HepG2 (cell line): ENCODE data around the gene PRKCZ. TPM values are rescaled to one million over a fixed set of nuclear protein-coding genes. Genes with fewer than 3 reads are reported as not detected.
A peak's percentile ranks its signal among the peaks of the same experiment; 100 is the strongest.

ENCODE experiments used
- ARID2 ChIP-seq: sonication (generic); formaldehyde crosslinking; IDR thresholded peaks from 2 replicates; pipeline ENCODE4 v1.8.1; 2022; ENCODE audit warnings: mild to moderate bottlenecking, missing genetic modification reagents, borderline replicate concordance
- ARNT2 ChIP-seq: sonication (generic); formaldehyde crosslinking; IDR thresholded peaks from 2 replicates; pipeline ENCODE4 v1.8.0; 2022; ENCODE audit warnings: mild to moderate bottlenecking, low read depth, missing genetic modification reagents, moderate library complexity
- CERS6 ChIP-seq: sonication (generic); formaldehyde crosslinking; IDR thresholded peaks from 2 replicates; pipeline ENCODE4 v1.5.0; 2020; ENCODE audit warnings: missing genetic modification reagents
- CREB3 ChIP-seq: sonication (generic); formaldehyde crosslinking; IDR thresholded peaks from 2 replicates; pipeline ENCODE4 v1.5.0; 2020; ENCODE audit warnings: missing genetic modification reagents
- FOSL2 ChIP-seq: sonication (generic); formaldehyde crosslinking; IDR thresholded peaks from 2 replicates; pipeline ENCODE4 v1.4.0; 2020; ENCODE audit warnings: missing genetic modification reagents
- GTF2F1 ChIP-seq: fragments of 150-350 bp; IDR thresholded peaks from 2 replicates; pipeline ENCODE4 v1.6.1; 2014; ENCODE audit warnings: low read length
- KDM3A ChIP-seq: IDR thresholded peaks from 2 replicates; pipeline ENCODE4 v1.6.1; 2018; ENCODE audit warnings: low read depth, missing compliant biosample characterization
- MAF1 ChIP-seq: sonication (generic); formaldehyde crosslinking; IDR thresholded peaks from 2 replicates; pipeline ENCODE4 v1.5.0; 2020; ENCODE audit warnings: missing genetic modification reagents, borderline replicate concordance
- MAFG ChIP-seq: sonication (generic); formaldehyde crosslinking; IDR thresholded peaks from 2 replicates; pipeline ENCODE4 v1.5.1; 2020; ENCODE audit warnings: mild to moderate bottlenecking, missing genetic modification reagents
- NFE2L2 ChIP-seq: fragments of 150-350 bp; IDR thresholded peaks from 2 replicates; pipeline ENCODE4 v1.6.1; 2014; ENCODE audit warnings: low read length
- RARG ChIP-seq: sonication (generic); formaldehyde crosslinking; IDR thresholded peaks from 2 replicates; pipeline ENCODE4 v1.4.0; 2020; ENCODE audit warnings: low read depth, mild to moderate bottlenecking, missing genetic modification reagents
- SNAI1 ChIP-seq: sonication (generic); formaldehyde crosslinking; IDR thresholded peaks from 2 replicates; pipeline ENCODE4 v1.5.0; 2020; ENCODE audit warnings: mild to moderate bottlenecking, missing genetic modification reagents, borderline replicate concordance
- SNAPC5 ChIP-seq: sonication (generic); formaldehyde crosslinking; IDR thresholded peaks from 2 replicates; pipeline ENCODE4 v1.8.1; 2023; ENCODE audit warnings: mild to moderate bottlenecking, missing genetic modification reagents, borderline replicate concordance
- SP1 ChIP-seq, 2 experiments: fragments of 450-650 bp in 1 of 2; sonication (generic) in 1 of 2; formaldehyde crosslinking in 1 of 2; IDR thresholded peaks; 2 replicates each; pipeline versions ENCODE4 v1.4.0 to v1.6.1; 2016 to 2020; ENCODE audit warnings: missing genetic modification reagents in 1 of 2
- TBL1XR1 ChIP-seq: fragments of 150-350 bp; IDR thresholded peaks from 2 replicates; pipeline ENCODE4 v1.6.1; 2014; ENCODE audit warnings: borderline replicate concordance, low read length; ENCODE audit not compliant: partially characterized antibody
- TCF7 ChIP-seq: sonication (generic); IDR thresholded peaks from 2 replicates; pipeline ENCODE4 v1.6.1; 2016; ENCODE audit warnings: antibody characterized with exemption, low read depth
- U2AF1 ChIP-seq: fragments of 200-400 bp; formaldehyde crosslinking; optimal IDR thresholded peaks from 2 replicates; pipeline ENCODE3; 2017; ENCODE audit warnings: mild to moderate bottlenecking, low read depth, low read length
- YEATS4 ChIP-seq: sonication (generic); formaldehyde crosslinking; IDR thresholded peaks from 2 replicates; pipeline ENCODE4 v1.4.0; 2020; ENCODE audit warnings: missing genetic modification reagents, borderline replicate concordance
- ZBED4 ChIP-seq: sonication (generic); formaldehyde crosslinking; IDR thresholded peaks from 2 replicates; pipeline ENCODE4 v1.4.0; 2020; ENCODE audit warnings: missing genetic modification reagents, borderline replicate concordance
- ZFP1 ChIP-seq: IDR thresholded peaks from 2 replicates; pipeline ENCODE4 v1.6.1; 2016
- ZNF251 ChIP-seq: sonication (generic); formaldehyde crosslinking; IDR thresholded peaks from 2 replicates; pipeline ENCODE4 v1.9.0; 2021; ENCODE audit warnings: mild to moderate bottlenecking, missing genetic modification reagents
- ZNF3 ChIP-seq: IDR thresholded peaks from 2 replicates; pipeline ENCODE4 v1.7.0; 2017; ENCODE audit warnings: inconsistent platforms
- ZNF30 ChIP-seq: sonication (generic); formaldehyde crosslinking; IDR thresholded peaks from 2 replicates; pipeline ENCODE4 v1.5.0; 2020; ENCODE audit warnings: mild to moderate bottlenecking, missing genetic modification reagents
- ZNF446 ChIP-seq: sonication (generic); formaldehyde crosslinking; IDR thresholded peaks from 2 replicates; pipeline ENCODE4 v1.5.0; 2020; ENCODE audit warnings: mild to moderate bottlenecking, missing genetic modification reagents
- ZNF556 ChIP-seq: sonication (generic); formaldehyde crosslinking; IDR thresholded peaks from 2 replicates; pipeline ENCODE4 v1.4.0; 2020; ENCODE audit warnings: mild to moderate bottlenecking, missing genetic modification reagents, borderline replicate concordance
- ZNF564 ChIP-seq: sonication (generic); formaldehyde crosslinking; IDR thresholded peaks from 2 replicates; pipeline ENCODE4 v1.8.1; 2023; ENCODE audit warnings: mild to moderate bottlenecking, missing genetic modification reagents
- ZNF891 ChIP-seq: sonication (generic); formaldehyde crosslinking; IDR thresholded peaks from 2 replicates; pipeline ENCODE4 v1.5.0; 2020; ENCODE audit warnings: mild to moderate bottlenecking, missing genetic modification reagents
- polyA plus RNA-seq, 8 experiments: library from polyadenylated mRNA; depleted of rRNA in 3 of 8; stranded (reverse) in 7 of 8; unstranded in 1 of 8; fragments of >200 nt; fragmentation: Illumina TruSeq in 4 of 8; extraction: Trizol in 4 of 8; gene quantifications; 2 replicates each; pipeline versions ENCODE4 v1.2.1 to v1.2.3, GENCODE V29; 2011 to 2016; ENCODE audit warnings: low read depth in 4 of 8, missing spikeins in 1 of 8, mixed read lengths in 1 of 8; ENCODE audit not compliant: insufficient read depth in 1 of 8
- total RNA-seq, 5 experiments: library from RNA; depleted of rRNA; stranded (reverse); fragments of >200 nt; fragmentation: Illumina TruSeq; extraction: Trizol; gene quantifications; 2 replicates each; pipeline ENCODE4 v1.2.3, GENCODE V29; 2016; ENCODE audit warnings: low read depth in 1 of 5

The PRKCZ gene
- total and polyA plus RNA-seq, 2 of the 13 experiments (the other 11 are each of a cell fraction or from before 2014, with no cell fraction given): 34.7 to 85.2 TPM

- TF ChIP-seq SP1 (IDR thresholded peaks at IDR 0.05) (no peak), SP1 (CRISPR knock-in tag; IDR thresholded peaks at IDR 0.05) (no peak), TBL1XR1 (no peak), ZNF446 (CRISPR knock-in tag) (no peak), TCF7 (peak; percentile 63; the same call in 1 of the 2 replicates), CREB3 (no peak), ZNF891 (no peak; the same call in 1 of the 2 replicates), ZNF3 (CRISPR knock-in tag) (no peak), ZNF30 (CRISPR knock-in tag) (no peak), ZNF251 (CRISPR knock-in tag) (no peak), ZBED4 (CRISPR knock-in tag) (peak; percentile 86; the same call in 1 of the 2 replicates), ZNF556 (no peak), ARID2 (CRISPR knock-in tag) (peak; percentile 90), MAFG (CRISPR knock-in tag) (no peak), FOSL2 (CRISPR knock-in tag) (peak; percentile 27; the same call in 1 of the 2 replicates), U2AF1 (no peak), ZNF564 (CRISPR knock-in tag) (no peak), YEATS4 (CRISPR knock-in tag) (peak; percentile 33; the same call in 1 of the 2 replicates), ARNT2 (CRISPR knock-in tag) (peak; percentile 39; the same call in 1 of the 2 replicates), SNAI1 (CRISPR knock-in tag) (no peak), CERS6 (CRISPR knock-in tag) (no peak), NFE2L2 (no peak), RARG (CRISPR knock-in tag) (no peak), SNAPC5 (CRISPR knock-in tag) (peak; percentile 56; the same call in 1 of the 2 replicates), ZFP1 (CRISPR knock-in tag) (no peak), MAF1 (CRISPR knock-in tag) (0 out of 2 replicates have a peak, but pooled peaks have one; percentile 6), GTF2F1 (no peak), KDM3A (CRISPR knock-in tag) (peak; percentile 30; the same call in 1 of the 2 replicates)
Measured at GRCh38 chr1:2134621-2135307, 84.6 kb downstream of the PRKCZ start (continued).
